GM19395 (cell line): Measurements from ENCODE around the gene GADD45G.

Experiments
- ATAC-seq: cut with Tn5 transposase; IDR thresholded peaks from one replicate; pipeline ENCODE4 v1.9.1; 2021; ENCODE audit warnings: mild to moderate bottlenecking, moderate library complexity; ENCODE audit not compliant: unreplicated experiment

Gene GADD45G

GRCh38 chr9:89648247-89649000 is 43.6 kb downstream of the GADD45G start:
- no peak for ATAC-seq

DNA sequence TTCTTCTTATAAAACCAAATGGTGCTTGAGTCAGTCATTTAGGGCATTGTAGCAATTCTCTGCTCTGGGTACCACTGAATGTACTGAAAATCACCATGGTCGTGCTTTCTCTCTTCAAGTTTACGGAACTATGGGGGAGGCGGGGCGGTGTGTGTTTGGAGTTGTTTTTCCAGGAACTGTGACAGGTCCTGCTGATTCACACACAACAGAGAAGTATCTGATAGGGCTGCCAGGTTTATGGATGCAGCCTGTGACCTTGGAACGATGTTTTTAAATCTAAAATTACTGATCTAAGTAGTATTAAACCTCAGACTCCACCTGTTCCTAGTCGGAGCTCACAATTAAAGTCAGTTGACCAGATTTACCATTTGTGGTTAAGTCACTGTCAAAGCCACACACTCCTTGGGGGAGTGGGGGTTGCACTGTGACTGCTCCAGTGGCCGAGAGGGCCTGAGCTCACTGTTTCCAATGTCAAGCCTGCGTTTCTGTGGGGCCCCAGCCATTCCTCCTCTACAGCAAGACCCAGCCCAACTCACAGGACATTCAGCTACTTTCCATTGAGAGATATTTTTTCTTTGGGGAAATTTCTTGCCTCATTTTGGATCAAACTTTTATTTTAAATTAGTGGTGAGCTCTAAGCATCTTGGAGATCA is 44.4 kb downstream of the GADD45G start:
- no peak for ATAC-seq

DNA sequence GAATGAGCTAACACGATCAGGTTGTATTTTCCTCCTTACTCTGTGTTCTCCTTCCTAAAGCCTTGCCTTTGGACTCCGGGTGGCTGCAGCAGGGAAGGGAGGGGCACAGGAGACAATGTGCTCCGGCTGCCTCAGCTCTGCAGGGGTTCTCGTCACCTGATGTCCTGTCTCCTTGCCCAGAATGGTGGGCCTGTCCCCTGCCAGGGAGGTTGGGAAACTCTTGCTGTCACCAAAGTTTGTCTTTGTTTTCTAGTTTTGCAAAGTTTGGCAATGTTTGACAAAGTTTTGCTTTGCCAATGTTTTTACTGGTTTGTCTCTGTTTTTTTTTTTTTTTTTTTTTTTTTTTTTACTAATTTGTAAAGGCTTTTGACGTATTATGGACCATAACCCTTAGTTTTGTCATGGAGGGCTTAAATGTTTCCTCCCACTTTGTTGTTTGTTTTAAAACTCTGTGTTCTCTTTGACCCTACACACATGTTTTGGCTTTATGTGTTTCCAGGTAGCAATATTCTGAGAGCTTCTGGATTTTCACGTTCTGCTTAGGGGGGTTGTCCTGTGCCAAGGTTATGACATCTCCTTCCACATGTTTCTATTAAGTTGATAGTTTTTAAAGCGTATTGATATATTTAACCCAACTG is 49.3 kb downstream of the GADD45G start:
- no peak for ATAC-seq

DNA sequence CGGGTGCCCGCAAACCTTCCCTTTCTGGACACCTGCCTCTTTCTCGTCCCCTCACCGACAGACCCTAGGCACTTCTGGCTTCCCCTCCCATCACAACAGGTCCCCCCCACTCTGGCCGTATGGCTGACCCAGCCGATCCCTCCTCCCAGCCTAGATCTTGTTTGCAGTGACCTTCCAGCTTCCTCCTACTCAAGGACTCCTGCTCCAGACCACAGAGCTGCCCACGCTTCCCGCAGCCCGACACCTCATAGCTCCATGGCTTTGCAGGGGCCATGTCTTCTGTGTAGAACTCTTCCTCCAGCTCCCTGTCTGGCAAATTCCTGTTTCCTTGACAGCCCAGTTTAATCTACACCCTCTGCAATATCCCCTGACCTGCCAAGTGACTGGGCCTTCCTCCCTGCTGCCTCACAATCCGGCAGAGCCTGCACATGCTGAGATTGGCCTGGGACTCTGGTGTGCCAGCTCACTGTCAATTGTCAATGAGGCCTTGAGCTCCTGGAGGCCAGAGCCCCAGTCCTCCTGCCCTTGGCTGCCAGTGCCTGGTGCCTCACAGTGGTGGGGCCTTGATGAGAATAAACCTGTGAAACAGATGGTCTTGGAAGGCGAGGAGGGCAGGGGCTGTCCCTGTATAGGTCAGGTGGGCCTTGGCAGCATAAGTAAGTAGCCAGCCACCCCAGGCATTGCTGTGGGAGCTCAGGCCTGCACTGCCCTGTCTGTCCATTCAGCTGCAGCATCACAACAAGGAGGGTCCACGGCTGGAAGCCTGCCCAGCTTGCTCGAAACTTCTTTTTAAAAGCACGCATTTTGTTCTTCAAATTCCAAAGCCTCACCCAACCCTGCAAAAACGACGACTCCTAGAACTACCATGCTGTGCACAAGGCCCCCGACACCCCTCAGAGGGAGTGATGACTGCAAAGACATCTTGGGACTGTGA is 50.5 kb downstream of the GADD45G start:
- ATAC-seq, result no peak
